Measurements from ENCODE around the gene FAM200C.
A peak's percentile ranks its signal among the peaks of the same experiment; 100 is the strongest.

The FAM200C gene

GRCh38 chr5:160395111-160395510 lies 4.7 kb downstream of the FAM200C start:
- in situ Hi-C loops (cut with HindIII; ENCODE audit: low sequenced_read_pairs), result no loop called here
- TF ChIP-seq CTCF (IDR thresholded peaks at IDR 0.05; ENCODE audit: low read depth, low read length), result no peak
- DNase-seq (ENCODE audit: low read depth, low spot score), result no peak
- no peak overlapping the region for H3K4me3 ChIP-seq (ENCODE audit: low read depth, low read length)

GRCh38 chr5:160390787-160391696 lies 8.8 kb downstream of the FAM200C start:
- peak; percentile 36 for TF ChIP-seq CTCF (IDR thresholded peaks at IDR 0.05; ENCODE audit: low read depth, low read length)
- no peak overlapping the region for H3K4me3 ChIP-seq (ENCODE audit: low read depth, low read length)
- DNase-seq (ENCODE audit: low read depth, low spot score), result peak; percentile 42
- in situ Hi-C loops (cut with HindIII; ENCODE audit: low sequenced_read_pairs), result no loop called here

DNA sequence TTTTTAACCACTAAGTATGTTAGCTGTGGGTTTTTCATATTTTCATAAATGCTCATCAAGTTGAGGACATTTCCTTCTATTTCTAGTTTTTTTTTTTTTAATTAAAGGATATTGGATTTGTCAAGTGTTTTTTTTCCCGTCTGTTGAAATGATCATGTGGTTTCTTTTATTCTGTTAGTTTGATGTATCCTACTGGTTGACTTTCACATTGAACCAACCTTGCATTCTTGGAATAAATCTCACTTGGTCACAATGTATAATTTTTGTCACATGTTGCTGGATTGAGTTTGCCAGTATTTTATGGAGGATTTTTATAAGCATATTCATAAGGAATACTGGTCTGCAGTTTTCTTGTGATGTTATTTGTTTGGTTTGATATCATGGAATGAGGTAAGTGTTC lies 12.4 kb downstream of the FAM200C start:
- no peak overlapping the region for H3K4me3 ChIP-seq (ENCODE audit: low read depth, low read length)
- no peak for TF ChIP-seq CTCF (IDR thresholded peaks at IDR 0.05; ENCODE audit: low read depth, low read length)
- no peak for DNase-seq (ENCODE audit: low read depth, low spot score)
- in situ Hi-C loops (cut with HindIII; ENCODE audit: low sequenced_read_pairs), result no loop called here

GRCh38 chr5:160385496-160385895 lies 14.4 kb downstream of the FAM200C start:
- in situ Hi-C loops (cut with HindIII; ENCODE audit: low sequenced_read_pairs), result no loop called here
- no peak overlapping the region for H3K4me3 ChIP-seq (ENCODE audit: low read depth, low read length)
- DNase-seq (ENCODE audit: low read depth, low spot score), result no peak
- TF ChIP-seq CTCF (IDR thresholded peaks at IDR 0.05; ENCODE audit: low read depth, low read length), result no peak

GRCh38 chr5:160384681-160385080 lies 15.2 kb downstream of the FAM200C start:
- in situ Hi-C loops (cut with HindIII; ENCODE audit: low sequenced_read_pairs), result no loop called here
- H3K4me3 ChIP-seq (ENCODE audit: low read depth, low read length), result no peak overlapping the region
- TF ChIP-seq CTCF (IDR thresholded peaks at IDR 0.05; ENCODE audit: low read depth, low read length), result no peak
- DNase-seq (ENCODE audit: low read depth, low spot score), result no peak

GRCh38 chr5:160382346-160382745 lies 17.5 kb downstream of the FAM200C start:
- TF ChIP-seq CTCF (IDR thresholded peaks at IDR 0.05; ENCODE audit: low read depth, low read length), result no peak
- DNase-seq (ENCODE audit: low read depth, low spot score), result no peak
- H3K4me3 ChIP-seq (ENCODE audit: low read depth, low read length), result no peak overlapping the region
- in situ Hi-C loops (cut with HindIII; ENCODE audit: low sequenced_read_pairs), result no loop called here
